Measurements from ENCODE around the gene SUSD3. TPM values are rescaled to one million over a fixed set of nuclear protein-coding genes. Genes with fewer than 3 reads are reported as not detected.

SUSD3 gene
- total and polyA plus RNA-seq, 2 donors from 2014 or later: 12.2 to 34.6 TPM

- peak in 3 of 5 donors; percentile 4 to 35 (median 26) for DNase-seq
- H3K9me3 ChIP-seq (ENCODE audit: control insufficient read depth in 2 of 3, insufficient read depth in 1 of 3, low read length in 3 of 3): no peaks in the 10 kb centered on the region
- no peak for FAIRE-seq
- TF ChIP-seq CTCF (IDR thresholded peaks at IDR 0.05; ENCODE audit: borderline replicate concordance, extremely low read depth, insufficient read depth): no peak
- H3K36me3 ChIP-seq (ENCODE audit: control insufficient read depth in 2 of 3, insufficient read depth in 3 of 3, low read length in 3 of 3): peaks cover 0 to 30% (median 16%) of the 10 kb centered on the region in 3 donors
- H3K9ac ChIP-seq (ENCODE audit: low read length in 3 of 3): no peak overlapping the region
- peaks cover 0 to 43% (median 42%) of the 10 kb centered on the region in 3 donors for H3K4me1 ChIP-seq (ENCODE audit: control insufficient read depth in 2 of 3, insufficient read depth in 2 of 3, low read depth in 1 of 3, low read length in 3 of 3)
- intact Hi-C loops (cut with DNase I): no loop called here
- no peaks in the 10 kb centered on the region for H3K27me3 ChIP-seq (ENCODE audit: control insufficient read depth, insufficient read depth, low read length)
- H3K4me3 ChIP-seq (ENCODE audit: low read length in 3 of 3): no peak overlapping the region
- H3K27ac ChIP-seq (ENCODE audit: low read depth in 2 of 2, low read length in 2 of 2): no peak overlapping the region
Observed at GRCh38 chr9:93125331-93125894, 66.9 kb downstream of the SUSD3 start.

GRCh38 chr9:93126151-93126781 lies 67.8 kb downstream of the SUSD3 start:
- Histone ChIP-seq H3K4me1 (ENCODE audit: control insufficient read depth in 2 of 3, insufficient read depth in 2 of 3, low read depth in 1 of 3, low read length in 3 of 3) (peaks cover 0 to 51% (median 50%) of the 10 kb centered on the region in 3 donors), H3K27me3 (ENCODE audit: control insufficient read depth, insufficient read depth, low read length) (no peaks in the 10 kb centered on the region), H3K36me3 (ENCODE audit: control insufficient read depth in 2 of 3, insufficient read depth in 3 of 3, low read length in 3 of 3) (peaks cover 0 to 26% (median 16%) of the 10 kb centered on the region in 3 donors), H3K4me3 (ENCODE audit: low read length in 3 of 3) (peak overlapping the region in 1 of 3 donors; percentile 28), H3K9me3 (ENCODE audit: control insufficient read depth in 2 of 3, insufficient read depth in 1 of 3, low read length in 3 of 3) (no peaks in the 10 kb centered on the region), H3K27ac (ENCODE audit: low read depth in 2 of 2, low read length in 2 of 2) (peak overlapping the region; percentile 15 to 77), H3K9ac (ENCODE audit: low read length in 3 of 3) (peak overlapping the region in 1 of 3 donors; percentile 44)
- FAIRE-seq (no peak), DNase-seq (peak in 4 of 5 donors; percentile 12 to 77 (median 50))
- intact Hi-C loops (cut with DNase I): no loop called here
- no peak for TF ChIP-seq CTCF (IDR thresholded peaks at IDR 0.05; ENCODE audit: borderline replicate concordance, extremely low read depth, insufficient read depth)

- peak overlapping the region; percentile 77 to 81 for H3K27ac ChIP-seq (ENCODE audit: low read depth in 2 of 2, low read length in 2 of 2)
- no peak for TF ChIP-seq CTCF (IDR thresholded peaks at IDR 0.05; ENCODE audit: borderline replicate concordance, extremely low read depth, insufficient read depth)
- no peaks in the 10 kb centered on the region for H3K27me3 ChIP-seq (ENCODE audit: control insufficient read depth, insufficient read depth, low read length)
- DNase-seq (peak; percentile 87 to 94 (median 90)), FAIRE-seq (no peak)
- peaks cover 0 to 26% (median 16%) of the 10 kb centered on the region in 3 donors for H3K36me3 ChIP-seq (ENCODE audit: control insufficient read depth in 2 of 3, insufficient read depth in 3 of 3, low read length in 3 of 3)
- H3K9me3 ChIP-seq (ENCODE audit: control insufficient read depth in 2 of 3, insufficient read depth in 1 of 3, low read length in 3 of 3): no peaks in the 10 kb centered on the region
- H3K4me1 ChIP-seq (ENCODE audit: control insufficient read depth in 2 of 3, insufficient read depth in 2 of 3, low read depth in 1 of 3, low read length in 3 of 3): peaks cover 0 to 58% (median 57%) of the 10 kb centered on the region in 3 donors
- H3K4me3 ChIP-seq (ENCODE audit: low read length in 3 of 3): peak overlapping the region in 1 of 3 donors; percentile 28
- intact Hi-C loops (cut with DNase I): no loop called here
- peak overlapping the region in 1 of 3 donors; percentile 44 for H3K9ac ChIP-seq (ENCODE audit: low read length in 3 of 3)
Observed at GRCh38 chr9:93126825-93127368, 68.4 kb downstream of the SUSD3 start.

Measured in kidney (tissue), 14 donors.